ENCODE measurements around the gene SAMD8. TPM values are rescaled to one million over a fixed set of nuclear protein-coding genes. Genes with fewer than 3 reads are reported as not detected.

SAMD8 gene
- total RNA-seq, result 10 to 100 TPM; 19.9 to 36.8 (median 28.4) TPM

DNA sequence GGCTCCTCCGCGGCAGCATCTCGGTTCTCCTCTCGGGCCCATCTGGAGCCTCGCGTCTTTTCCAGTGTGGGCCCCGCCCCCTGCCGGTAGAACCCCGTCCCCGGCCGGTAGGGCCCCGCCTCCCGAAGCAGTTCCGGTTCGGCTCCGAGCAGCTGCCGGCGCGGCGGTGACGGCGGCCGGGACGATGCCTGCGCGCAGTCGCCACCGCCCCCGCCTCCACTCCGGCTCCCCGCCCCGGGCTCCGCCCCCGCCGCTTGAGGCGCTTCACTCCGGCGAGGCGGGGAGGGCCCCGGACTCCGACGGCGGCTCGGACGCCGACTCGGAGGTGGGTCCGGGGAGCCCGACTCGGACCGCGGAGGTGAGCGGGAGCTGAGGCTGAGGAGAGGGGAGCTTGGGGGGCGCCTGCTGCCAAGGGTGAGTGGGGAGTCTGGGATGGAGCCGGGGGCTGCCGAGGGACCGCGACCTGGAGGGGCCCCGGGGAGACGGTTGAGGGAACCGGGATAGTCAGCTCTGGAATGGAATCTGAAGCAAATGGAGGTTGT lies at the start of gene SAMD8:
Gene SAMD8, plus strand, starts transcription at position 292 of the 542 bp plus-strand sequence. CDS start 38,873 bp downstream, outside the sequence.
- Histone ChIP-seq H3K4me1 (peaks cover 4 to 10% of the 10 kb centered on the region in 2 donors), H3K27ac (peak within 1 kb of the TSS; percentile 95 to 99 (median 98)), H3K36me3 (no peaks in the 10 kb centered on the region), H3K27me3 (no peaks in the 10 kb centered on the region), H3K4me3 (replicated peaks in 1 of 3) (peak within 1 kb of the TSS; percentile 92 to 98 (median 98)), H3K9me3 (no peaks in the 10 kb centered on the region)
- peak; percentile 58 to 90 for TF ChIP-seq POLR2A (IDR thresholded peaks at IDR 0.05)
- TF ChIP-seq, protein P1, sequence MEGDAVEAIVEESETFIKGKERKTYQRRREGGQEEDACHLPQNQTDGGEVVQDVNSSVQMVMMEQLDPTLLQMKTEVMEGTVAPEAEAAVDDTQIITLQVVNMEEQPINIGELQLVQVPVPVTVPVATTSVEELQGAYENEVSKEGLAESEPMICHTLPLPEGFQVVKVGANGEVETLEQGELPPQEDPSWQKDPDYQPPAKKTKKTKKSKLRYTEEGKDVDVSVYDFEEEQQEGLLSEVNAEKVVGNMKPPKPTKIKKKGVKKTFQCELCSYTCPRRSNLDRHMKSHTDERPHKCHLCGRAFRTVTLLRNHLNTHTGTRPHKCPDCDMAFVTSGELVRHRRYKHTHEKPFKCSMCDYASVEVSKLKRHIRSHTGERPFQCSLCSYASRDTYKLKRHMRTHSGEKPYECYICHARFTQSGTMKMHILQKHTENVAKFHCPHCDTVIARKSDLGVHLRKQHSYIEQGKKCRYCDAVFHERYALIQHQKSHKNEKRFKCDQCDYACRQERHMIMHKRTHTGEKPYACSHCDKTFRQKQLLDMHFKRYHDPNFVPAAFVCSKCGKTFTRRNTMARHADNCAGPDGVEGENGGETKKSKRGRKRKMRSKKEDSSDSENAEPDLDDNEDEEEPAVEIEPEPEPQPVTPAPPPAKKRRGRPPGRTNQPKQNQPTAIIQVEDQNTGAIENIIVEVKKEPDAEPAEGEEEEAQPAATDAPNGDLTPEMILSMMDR (IDR thresholded peaks at IDR 0.05), result peak in 3 of 6 experiments; percentile 20 to 50 (median 31)
- intact Hi-C loops (cut with DNase I), result loop anchor here (5.0 kb wide), 1 partner anchor 96 kb away; no protein-coding TSS in a partner anchor
- WGBS, 2 donors, result 1 to 2% methylated on average over 12 to 17 of the region's 61 CpGs
- peak; percentile 96 to 97 for DNase-seq

DNA sequence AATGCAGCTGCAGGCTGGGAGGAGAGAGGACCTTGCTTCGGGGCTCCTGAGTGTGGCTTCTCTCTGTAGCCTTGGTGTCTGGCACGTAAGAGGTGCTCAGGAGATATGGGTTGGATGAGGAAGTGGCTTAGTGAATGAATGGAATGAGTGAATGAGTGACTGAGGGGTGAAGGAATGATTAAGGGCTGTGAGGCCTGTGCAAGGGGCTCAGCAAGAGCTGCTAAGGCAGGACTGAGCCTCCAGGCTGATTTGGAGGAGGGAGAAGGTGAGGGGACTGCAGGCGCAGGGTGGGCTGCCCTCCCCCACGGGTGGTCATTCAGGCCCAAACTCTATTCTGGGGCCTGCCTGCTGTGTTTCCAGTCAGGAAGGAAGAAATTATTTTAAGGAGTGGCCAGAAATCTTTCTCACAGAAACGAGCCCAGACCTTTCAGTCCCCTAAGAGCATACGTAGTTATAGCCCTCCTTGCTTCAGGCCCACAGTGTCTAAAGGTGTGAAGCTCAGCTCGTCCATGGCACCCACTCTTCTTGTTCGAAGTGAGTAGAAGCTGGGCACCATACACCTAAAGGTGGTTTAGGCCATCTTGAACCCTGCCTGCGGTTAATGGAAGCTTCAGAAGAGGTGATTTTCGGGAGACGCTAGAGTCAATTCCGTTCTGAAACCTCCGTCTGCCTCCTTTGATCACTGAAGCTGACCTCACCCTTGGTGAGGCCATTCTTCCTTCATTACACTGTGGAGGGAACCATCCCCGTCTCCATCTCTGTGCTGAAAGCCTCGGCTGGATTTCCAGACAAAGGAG lies 49.5 kb upstream of the SAMD8 start:
- H3K4me1 ChIP-seq, result peaks cover 8 to 10% of the 10 kb centered on the region in 2 donors
- 89 to 91% methylated on average over 15 of the region's 15 CpGs for WGBS, 2 donors
- H3K36me3 ChIP-seq, result no peaks in the 10 kb centered on the region
- H3K4me3 ChIP-seq (replicated peaks in 1 of 3), result no peak overlapping the region
- intact Hi-C loops (cut with DNase I), result no loop called here
- TF ChIP-seq, protein P1 (IDR thresholded peaks at IDR 0.05), result no peak
- TF ChIP-seq POLR2A (IDR thresholded peaks at IDR 0.05), result no peak
- no peaks in the 10 kb centered on the region for H3K9me3 ChIP-seq
- no peak overlapping the region for H3K27ac ChIP-seq
- H3K27me3 ChIP-seq, result no peaks in the 10 kb centered on the region
- no peak for DNase-seq

DNA sequence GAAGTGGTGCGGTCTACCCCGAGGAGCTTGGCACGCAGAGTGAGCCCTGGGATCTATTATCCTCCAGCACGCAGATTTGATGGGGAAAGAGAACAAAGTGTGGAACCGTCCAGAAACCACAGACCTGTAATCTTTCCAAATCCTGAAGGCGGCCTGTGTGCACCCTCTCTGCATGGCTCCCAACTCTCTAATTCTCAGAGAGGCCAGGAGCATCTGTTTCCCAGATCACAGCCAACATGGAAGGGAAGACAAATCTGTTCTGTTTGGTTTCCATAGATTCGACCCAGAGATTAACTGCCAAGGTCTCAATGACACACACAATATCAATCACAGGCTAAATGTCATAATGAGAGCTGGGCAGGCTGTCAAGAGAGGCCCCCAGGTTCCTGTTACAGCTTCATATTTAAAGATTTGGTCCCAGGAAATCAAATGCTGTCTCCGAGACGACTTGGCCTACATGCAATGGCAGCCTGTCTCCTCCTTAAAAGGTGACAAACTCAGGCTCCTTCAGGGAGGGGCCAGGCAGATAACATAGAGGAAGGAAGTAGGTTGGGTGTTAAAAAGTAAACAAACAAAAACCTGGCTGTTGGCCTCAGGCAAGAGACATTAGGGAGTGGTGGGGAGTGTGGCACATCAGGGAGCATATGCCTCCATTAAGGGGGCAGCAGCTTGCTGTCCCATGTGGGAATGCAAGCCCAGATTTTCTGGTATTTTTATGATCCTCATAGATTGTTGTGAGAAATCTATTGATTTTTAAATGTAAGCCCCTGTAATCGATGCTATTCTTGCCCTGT lies 48.8 kb upstream of the SAMD8 start:
- no peak for DNase-seq
- 85 to 87% methylated on average over 10 of the region's 10 CpGs for WGBS, 2 donors

DNA sequence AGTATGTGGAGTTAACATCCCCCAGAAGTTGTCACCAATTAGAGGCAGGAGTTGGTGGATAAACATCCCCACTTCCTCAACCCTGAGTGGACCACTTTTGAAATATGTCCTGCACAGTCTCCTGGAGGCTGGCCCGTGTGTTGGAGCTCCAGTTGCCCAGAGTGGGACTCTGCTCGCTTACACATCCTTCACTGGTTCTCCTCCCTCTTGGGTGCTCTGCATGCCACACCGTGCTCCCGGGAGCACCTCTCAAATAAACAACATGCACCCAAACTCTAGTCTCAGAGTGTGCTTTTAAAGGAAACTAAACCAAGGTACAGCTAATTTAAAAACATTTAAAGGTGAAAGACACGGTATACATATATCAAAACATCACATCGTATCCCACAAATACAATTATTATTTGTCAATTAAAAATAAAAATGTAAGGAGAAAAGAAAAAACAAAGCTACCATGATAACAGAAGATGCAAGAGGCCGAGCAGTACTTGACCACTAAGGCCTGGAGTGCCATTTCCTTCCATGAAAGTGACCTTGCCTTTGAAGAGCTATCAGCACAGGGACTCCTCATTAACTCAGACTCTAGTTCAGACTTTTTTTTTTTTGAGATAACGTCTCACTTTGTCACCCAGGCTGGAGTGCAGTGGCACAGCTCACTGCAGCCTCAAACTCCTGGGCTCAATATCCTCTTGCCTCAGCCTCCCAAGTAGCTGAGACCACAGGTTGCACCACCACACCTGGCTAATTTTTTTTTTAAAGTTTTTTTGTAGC lies 47.8 kb upstream of the SAMD8 start:
- WGBS, 2 donors, result 85 to 89% methylated on average over 8 of the region's 8 CpGs
- intact Hi-C loops (cut with DNase I), result no loop called here
- peaks cover 8 to 10% of the 10 kb centered on the region in 2 donors for H3K4me1 ChIP-seq

More for the DNA sequence above, 48.8 kb upstream of the SAMD8 start:
- H3K27me3 ChIP-seq, result no peaks in the 10 kb centered on the region
- peaks cover 8 to 10% of the 10 kb centered on the region in 2 donors for H3K4me1 ChIP-seq
- H3K4me3 ChIP-seq (replicated peaks in 1 of 3), result no peak overlapping the region
- no peak overlapping the region for H3K27ac ChIP-seq
- TF ChIP-seq POLR2A (IDR thresholded peaks at IDR 0.05), result no peak
- TF ChIP-seq, protein P1 (IDR thresholded peaks at IDR 0.05), result no peak
- intact Hi-C loops (cut with DNase I), result no loop called here
- no peaks in the 10 kb centered on the region for H3K36me3 ChIP-seq
- no peaks in the 10 kb centered on the region for H3K9me3 ChIP-seq

More for the DNA sequence above, 47.8 kb upstream of the SAMD8 start:
- DNase-seq, result no peak
- TF ChIP-seq POLR2A (IDR thresholded peaks at IDR 0.05), result no peak
- TF ChIP-seq, protein P1 (IDR thresholded peaks at IDR 0.05), result no peak
- Histone ChIP-seq H3K9me3 (no peaks in the 10 kb centered on the region), H3K4me3 (replicated peaks in 1 of 3) (no peak overlapping the region), H3K27ac (no peak overlapping the region), H3K36me3 (no peaks in the 10 kb centered on the region), H3K27me3 (no peaks in the 10 kb centered on the region)

Data from thyroid gland (tissue), 4 donors.